Ovary (tissue), 3 donors: ENCODE data around the gene METTL22.

Experiments used
- CTCF ChIP-seq, 3 donors: fragments of 450-650 bp in 2 of 3; fragments of 200-600 bp in 1 of 3; IDR thresholded peaks; one replicate each; pipeline versions ENCODE4 v1.5.1 to v1.8.0; 2016 to 2022; ENCODE audit warnings: antibody characterized with exemption in 3 of 3, mild to moderate bottlenecking in 1 of 3
- POLR2A ChIP-seq: fragments of 450-650 bp; IDR thresholded peaks from one replicate; pipeline ENCODE4 v1.6.1; 2017; ENCODE audit warnings: antibody characterized with exemption, mild to moderate bottlenecking, moderate library complexity
- donor health status: DM: no; HTN: no; CAD: no.

- TF ChIP-seq POLR2A (no peak), CTCF (IDR thresholded peaks at IDR 0.05) (no peak)
These were observed 55.4 kb downstream of the METTL22 start for GRCh38 chr16:8676737-8677375.
